OCI-LY1 (cell line): Measurements from ENCODE around the gene IBA57.

Source experiments
- H2AFZ ChIP-seq: fragments of 200-600 bp; sonication (generic), shearing (Covaris generic); 2 replicates; pipeline ENCODE4 v1.6.0; 2014; ENCODE audit warnings: antibody characterized with exemption, mild to moderate bottlenecking, low read length
- H3F3A ChIP-seq: fragments of 200-600 bp; sonication (generic), shearing (Covaris generic); 2 replicates; pipeline ENCODE4 v1.6.0; 2014; ENCODE audit warnings: mild to moderate bottlenecking, antibody characterized with exemption, low read length, moderate library complexity; ENCODE audit not compliant: insufficient read depth
- H3K27ac ChIP-seq: fragments of 200-600 bp; sonication (generic); 2 replicates; pipeline ENCODE4 v1.5.1; 2014; ENCODE audit warnings: low read length, mixed run types, mild to moderate bottlenecking, low read depth; ENCODE audit not compliant: poor library complexity, severe bottlenecking
- H3K27me3 ChIP-seq: fragments of 200-600 bp; sonication (generic); 2 replicates; pipeline ENCODE4 v1.6.0; 2014; ENCODE audit warnings: antibody characterized with exemption, mild to moderate bottlenecking, low read length, moderate library complexity; ENCODE audit not compliant: insufficient read depth
- H3K36me3 ChIP-seq: fragments of 200-600 bp; sonication (generic); 2 replicates; pipeline ENCODE4 v1.6.1; 2014; ENCODE audit warnings: mild to moderate bottlenecking, antibody characterized with exemption, low read length, moderate library complexity, mixed read lengths; ENCODE audit not compliant: insufficient read depth
- H3K4me1 ChIP-seq: fragments of 200-600 bp; sonication (generic); 2 replicates; pipeline ENCODE4 v1.5.1; 2014; ENCODE audit warnings: mild to moderate bottlenecking, low read length, moderate library complexity; ENCODE audit not compliant: insufficient read depth, severe bottlenecking
- H3K4me2 ChIP-seq: fragments of 200-600 bp; sonication (generic), shearing (Covaris generic); 2 replicates; pipeline ENCODE4 v1.6.1; 2014; ENCODE audit warnings: low read length
- H3K4me3 ChIP-seq: fragments of 200-600 bp; sonication (generic); 2 replicates; pipeline ENCODE4 v1.5.1; 2014; ENCODE audit warnings: low read length, low read depth, mild to moderate bottlenecking, mixed read lengths; ENCODE audit not compliant: poor library complexity, severe bottlenecking
- H3K79me2 ChIP-seq: fragments of 200-600 bp; shearing (Covaris generic); 2 replicates; pipeline ENCODE4 v1.6.1; 2016; ENCODE audit warnings: mixed run types, low read length, mixed read lengths; ENCODE audit not compliant: insufficient read depth
- H3K9ac ChIP-seq: fragments of 200-600 bp; sonication (generic), shearing (Covaris generic); 2 replicates; pipeline ENCODE4 v1.6.1; 2014; ENCODE audit warnings: mild to moderate bottlenecking, low read length, mixed read lengths
- H3K9me2 ChIP-seq: fragments of 200-600 bp; sonication (generic), shearing (Covaris generic); 2 replicates; pipeline ENCODE4 v1.6.1; 2014; ENCODE audit warnings: low read depth, mild to moderate bottlenecking, low read length, mixed read lengths
- H3K9me3 ChIP-seq: fragments of 200-600 bp; shearing (Covaris generic); 2 replicates; pipeline ENCODE4 v1.6.1; 2014; ENCODE audit warnings: low read length, mixed read lengths
- H4K20me1 ChIP-seq: fragments of 200-600 bp; sonication (generic), shearing (Covaris generic); 2 replicates; pipeline ENCODE4 v1.6.0; 2016; ENCODE audit warnings: mild to moderate bottlenecking, low read length; ENCODE audit not compliant: insufficient read depth
- CTCF ChIP-seq: fragments of 200-600 bp; sonication (generic), shearing (Covaris generic); IDR thresholded peaks from 2 replicates; pipeline ENCODE4 v1.5.1; 2017; ENCODE audit warnings: mild to moderate bottlenecking, antibody characterized with exemption, low read length, moderate library complexity, mixed read lengths
- EZH2 ChIP-seq: fragments of 200-600 bp; sonication (generic), shearing (Covaris generic); IDR thresholded peaks from 2 replicates; pipeline ENCODE4 v1.8.0; 2017; ENCODE audit warnings: borderline replicate concordance, mixed run types, mild to moderate bottlenecking, antibody characterized with exemption, low read length, moderate library complexity, mixed read lengths

IBA57 gene

GRCh38 chr1:228206582-228207351 lies 41.2 kb downstream of the IBA57 start:
- no peaks in the 10 kb centered on the region for H3K9me2 ChIP-seq
- H3K9ac ChIP-seq, result no peak overlapping the region
- no peaks in the 10 kb centered on the region for H3F3A ChIP-seq
- H3K79me2 ChIP-seq, result no peaks in the 10 kb centered on the region
- H3K4me2 ChIP-seq, result no peak overlapping the region
- no peaks in the 10 kb centered on the region for H3K27me3 ChIP-seq
- no peaks in the 10 kb centered on the region for H4K20me1 ChIP-seq
- no peak overlapping the region for H3K27ac ChIP-seq
- H3K4me1 ChIP-seq, result no peaks in the 10 kb centered on the region
- no peak overlapping the region for H2AFZ ChIP-seq
- no peaks in the 10 kb centered on the region for H3K9me3 ChIP-seq
- no peaks in the 10 kb centered on the region for H3K36me3 ChIP-seq
- TF ChIP-seq CTCF (no peak), EZH2 (no peak)
- no peak overlapping the region for H3K4me3 ChIP-seq

GRCh38 chr1:228207381-228207810 lies 41.8 kb downstream of the IBA57 start:
- no peaks in the 10 kb centered on the region for H3K9me3 ChIP-seq
- no peak overlapping the region for H3K4me2 ChIP-seq
- no peak overlapping the region for H3K4me3 ChIP-seq
- H3K36me3 ChIP-seq, result no peaks in the 10 kb centered on the region
- H3K9me2 ChIP-seq, result no peaks in the 10 kb centered on the region
- TF ChIP-seq CTCF (no peak), EZH2 (no peak)
- no peaks in the 10 kb centered on the region for H3K27me3 ChIP-seq
- H2AFZ ChIP-seq, result no peak overlapping the region
- no peak overlapping the region for H3K9ac ChIP-seq
- H3F3A ChIP-seq, result no peaks in the 10 kb centered on the region
- H3K4me1 ChIP-seq, result no peaks in the 10 kb centered on the region
- no peaks in the 10 kb centered on the region for H4K20me1 ChIP-seq
- H3K79me2 ChIP-seq, result no peaks in the 10 kb centered on the region
- H3K27ac ChIP-seq, result no peak overlapping the region

- no peaks in the 10 kb centered on the region for H3K9me3 ChIP-seq
- H3K27ac ChIP-seq, result no peak within 1 kb of the TSS
- peaks cover 1% of the 10 kb centered on the region for H3K4me1 ChIP-seq
- H3K9me2 ChIP-seq, result no peaks in the 10 kb centered on the region
- no peaks in the 10 kb centered on the region for H3K36me3 ChIP-seq
- no peaks in the 10 kb centered on the region for H3K79me2 ChIP-seq
- no peaks in the 10 kb centered on the region for H4K20me1 ChIP-seq
- H3K4me3 ChIP-seq, result no peak within 1 kb of the TSS
- H3K4me2 ChIP-seq, result no peak within 1 kb of the TSS
- no peak for TF ChIP-seq EZH2
- TF ChIP-seq CTCF, result no peak
- no peak within 1 kb of the TSS for H3K9ac ChIP-seq
- H3F3A ChIP-seq, result no peaks in the 10 kb centered on the region
- no peaks in the 10 kb centered on the region for H3K27me3 ChIP-seq
- no peak within 1 kb of the TSS for H2AFZ ChIP-seq
Observed at GRCh38 chr1:228207851-228208821, 42.5 kb downstream of the IBA57 start, which contains the start of gene OBSCN. Gene OBSCN, plus strand, starts transcription at chr1:228208044. Its CDS starts 3,740 bp downstream, at chr1:228211784.
